Stimulated activated CD4-positive, alpha-beta T cell treated with anti-CD3 and anti-CD28 coated beads, Interleukin-1b, Interleukin-23, amount 100 ng/mL, for 4 hours (primary cell): ENCODE results near the gene TRIM2.
"Not testable (repeated sequence)": the region's sequence is repeated elsewhere in the genome, so short reads cannot be mapped to it uniquely, and the experiment has no call there.

Experiments
- DNase-seq, 2 donors: peaks; one replicate each; pipeline ENCODE4 v3.0.0-alpha.2; 2020; ENCODE audit warnings: low read depth in 2 of 2

The TRIM2 gene

DNA sequence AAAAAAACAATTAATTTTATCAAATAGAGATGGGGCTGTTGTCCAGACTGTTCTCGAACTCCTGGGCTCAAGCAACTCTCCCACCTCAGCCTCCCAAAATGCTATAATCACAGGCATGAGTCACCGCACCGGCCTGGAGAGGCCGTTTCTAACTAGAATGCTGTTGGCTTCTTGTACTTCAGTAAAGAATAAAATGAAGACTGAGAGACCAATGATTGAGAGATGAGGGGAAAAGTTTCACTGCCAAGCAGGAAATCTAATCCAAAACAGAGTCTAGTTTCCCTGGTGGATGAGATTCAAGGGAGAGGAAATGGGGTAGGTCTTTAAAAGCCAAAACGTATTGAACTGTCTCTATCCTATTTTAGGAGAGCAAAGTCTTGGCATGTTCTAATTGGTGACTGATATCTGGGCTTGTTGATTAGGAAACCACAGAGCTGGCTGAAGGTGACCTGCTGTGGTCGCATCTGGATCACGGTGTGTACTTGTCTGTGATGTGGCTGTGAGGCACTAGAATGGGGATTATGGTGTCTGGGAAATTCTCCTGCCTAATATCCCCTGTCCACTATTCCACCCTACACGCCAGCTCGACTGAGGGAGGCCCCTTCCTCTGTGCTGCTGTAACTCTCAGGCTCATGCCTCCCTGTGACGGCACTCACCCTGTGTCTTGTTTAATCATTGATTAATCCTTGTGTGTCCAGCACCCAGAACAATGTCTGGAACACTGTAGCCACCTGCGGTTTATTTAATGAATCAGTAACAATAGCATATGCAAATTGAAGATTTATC, 15.0 kb upstream of the TRIM2 start:
- DNase-seq, result no peak

- DNase-seq, result no peak
Measured at GRCh38 chr4:153191795-153192363, 12.4 kb upstream of the TRIM2 start.

DNA sequence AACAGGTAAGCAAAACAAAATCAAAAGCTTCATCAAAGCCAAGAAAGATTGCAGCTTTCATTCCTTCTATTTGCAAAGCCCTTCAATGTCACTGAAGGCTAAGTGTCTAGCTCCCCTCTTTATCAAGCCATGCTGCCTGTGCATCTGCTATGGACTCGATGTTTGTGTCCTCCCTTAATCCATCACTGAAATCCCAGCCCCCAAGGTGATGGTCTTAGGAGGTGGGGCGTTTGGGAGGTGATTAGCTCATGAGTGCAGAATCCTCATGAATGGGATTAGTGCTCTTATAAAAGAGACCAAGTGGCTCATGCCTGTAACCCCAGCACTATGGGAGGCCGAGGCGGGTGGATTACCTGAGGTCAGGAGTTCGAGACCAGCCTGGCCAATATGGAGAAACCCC, 6.9 kb upstream of the TRIM2 start:
- no peak for DNase-seq

DNA sequence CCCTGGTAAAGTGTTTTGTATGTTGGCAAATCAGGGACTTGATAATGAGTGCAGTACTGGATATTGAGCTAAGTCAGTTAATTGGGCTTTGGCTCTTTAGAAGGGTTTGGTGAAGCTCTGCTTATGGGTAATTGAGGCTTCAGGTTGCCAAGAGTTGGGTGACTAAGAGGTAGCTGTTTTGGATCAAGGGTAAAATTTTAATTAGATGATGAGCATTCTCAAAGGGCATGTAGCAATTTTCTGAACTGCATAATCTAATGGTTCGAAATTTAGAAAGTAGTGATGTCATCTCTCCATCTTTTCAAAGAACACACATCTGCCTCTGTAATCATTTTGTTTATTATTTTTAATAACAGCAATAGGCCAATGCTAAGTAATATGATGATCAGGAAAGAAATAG, 5.5 kb upstream of the TRIM2 start:
- no peak for DNase-seq

DNA sequence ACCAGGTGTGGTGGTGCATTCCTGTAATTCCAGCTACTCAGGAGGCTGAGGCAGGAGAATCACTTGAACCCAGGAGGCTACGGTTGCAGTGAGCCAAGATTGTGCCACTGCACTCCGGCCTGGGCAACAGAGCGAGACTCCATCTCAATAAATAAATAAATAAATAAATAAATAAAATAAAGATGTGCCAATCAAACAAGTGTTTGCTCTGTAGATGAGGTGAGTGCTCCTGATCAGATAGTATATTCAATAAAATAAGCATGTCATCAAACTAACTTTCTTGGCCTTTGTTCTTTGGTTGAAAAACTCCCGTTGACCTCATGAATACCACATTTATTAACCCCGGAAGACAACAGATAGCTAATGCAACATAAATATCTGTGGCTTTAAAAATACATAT, 497 bp upstream of the TRIM2 start:
- not testable (repeated sequence) for DNase-seq

- no peak for DNase-seq
Measured at GRCh38 chr4:153204728-153205648, 745 bp downstream of the TRIM2 start.

GRCh38 chr4:153205757-153206156, 1.5 kb downstream of the TRIM2 start:
- DNase-seq, result no peak

GRCh38 chr4:153206534-153206933, 2.3 kb downstream of the TRIM2 start:
- DNase-seq, result no peak

DNA sequence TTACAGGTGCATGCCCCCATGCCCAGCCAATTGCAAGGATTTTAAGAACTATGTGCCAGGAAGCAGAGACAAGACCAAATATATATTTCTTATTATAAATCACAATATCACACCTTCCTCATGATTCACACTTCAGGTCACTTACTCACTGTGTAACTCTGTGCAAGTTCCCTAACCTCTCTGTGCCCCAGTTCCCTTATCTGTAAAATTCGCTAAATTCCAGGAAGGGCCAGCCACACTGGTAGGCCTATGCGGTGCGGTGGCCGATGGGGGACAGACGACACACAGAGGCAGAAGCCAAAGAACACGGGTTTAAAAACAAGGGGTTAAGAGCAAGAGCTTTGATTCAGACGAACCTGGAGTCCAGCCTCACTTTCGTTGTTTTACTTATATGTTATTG, 2.8 kb downstream of the TRIM2 start:
- DNase-seq, result no peak

GRCh38 chr4:153207567-153207966, 3.3 kb downstream of the TRIM2 start:
- no peak for DNase-seq

- DNase-seq, result no peak
Measured at GRCh38 chr4:153209410-153209809, 5.2 kb downstream of the TRIM2 start.

- DNase-seq, result no peak
Measured at GRCh38 chr4:153210727-153211126, 6.5 kb downstream of the TRIM2 start.

GRCh38 chr4:153211986-153212728, 7.9 kb downstream of the TRIM2 start:
- no peak for DNase-seq

GRCh38 chr4:153212736-153213135, 8.5 kb downstream of the TRIM2 start:
- DNase-seq, result no peak

GRCh38 chr4:153215921-153216320, 11.7 kb downstream of the TRIM2 start:
- DNase-seq, result no peak

DNA sequence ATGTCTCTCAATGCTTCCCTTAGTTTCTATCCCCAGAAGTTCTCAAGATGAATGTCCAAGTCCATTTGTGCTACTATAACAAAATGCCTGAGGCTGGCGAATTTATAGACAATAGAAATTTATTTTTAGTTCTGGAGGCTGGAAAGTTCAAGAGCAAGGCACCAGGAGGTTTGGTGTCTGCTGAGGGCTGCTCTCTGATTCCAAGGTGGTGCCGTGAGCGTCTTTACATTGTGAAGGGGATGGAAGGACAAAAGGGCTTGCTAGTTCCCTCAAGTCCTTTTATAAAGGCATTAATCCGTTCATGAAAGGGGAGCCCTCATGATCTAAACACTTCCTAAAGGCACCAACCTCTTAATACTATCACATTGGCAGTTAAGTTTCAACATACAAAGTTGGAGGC, 12.3 kb downstream of the TRIM2 start:
- DNase-seq, result no peak

GRCh38 chr4:153217440-153217839, 13.2 kb downstream of the TRIM2 start:
- DNase-seq, result no peak

GRCh38 chr4:153218961-153219360, 14.7 kb downstream of the TRIM2 start:
- DNase-seq, result no peak

DNA sequence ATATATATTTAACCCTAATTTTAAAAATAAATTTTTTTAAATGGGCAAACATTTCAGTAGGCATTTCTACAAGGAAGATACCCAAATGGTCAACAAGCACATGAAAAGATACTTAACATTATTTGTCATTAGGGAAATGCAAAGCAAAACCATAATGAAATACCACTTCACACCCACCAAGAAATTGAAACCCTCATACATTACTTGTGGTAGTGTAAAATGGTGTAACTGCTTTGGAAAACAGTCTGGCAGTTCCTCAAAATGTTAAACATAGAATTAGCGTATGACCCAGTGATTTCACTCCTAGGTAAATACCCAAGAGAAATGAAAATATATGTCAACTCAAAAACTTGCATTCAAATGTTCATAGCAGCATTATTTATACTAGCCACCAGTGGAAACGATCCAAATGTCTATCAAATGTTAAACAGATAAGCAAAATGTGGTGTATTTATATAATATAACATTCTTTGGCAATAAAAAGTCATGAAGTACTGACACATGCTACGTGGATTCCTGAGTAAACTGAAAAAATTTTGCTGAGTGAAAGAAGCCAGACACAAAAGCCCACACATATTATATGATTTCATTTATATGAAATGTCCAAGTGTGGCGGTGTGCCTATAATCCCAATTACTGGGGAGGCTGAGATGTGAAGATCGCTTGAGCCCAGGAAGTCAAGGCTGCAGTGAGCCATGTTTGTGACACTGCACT, 16.6 kb downstream of the TRIM2 start:
- DNase-seq, result no peak

GRCh38 chr4:153221783-153222706, 17.8 kb downstream of the TRIM2 start:
- no peak for DNase-seq
